NOMO-1 treated with dmso at 0.1 percent for 144 hours (cell line): ENCODE data around the gene ZNRF2.

Experiments used
- DNase-seq: peaks from one replicate; lab custom pipeline; 2025; ENCODE audit not compliant: unreplicated experiment; lab: John Stamatoyannopoulos, UW

ZNRF2 gene

GRCh38 chr7:30320392-30320791, 36.0 kb downstream of the ZNRF2 start:
- no peak for DNase-seq

- no peak for DNase-seq
Observed at GRCh38 chr7:30321089-30321881, 36.9 kb downstream of the ZNRF2 start.

GRCh38 chr7:30321882-30322192, 37.4 kb downstream of the ZNRF2 start:
- DNase-seq = peak; percentile 53

- peak; percentile 23 for DNase-seq
Observed at GRCh38 chr7:30322271-30323005, 38.0 kb downstream of the ZNRF2 start.

GRCh38 chr7:30323006-30323355, 38.6 kb downstream of the ZNRF2 start:
- DNase-seq = no peak

- no peak for DNase-seq
Observed at GRCh38 chr7:30327813-30328212, 43.4 kb downstream of the ZNRF2 start.

GRCh38 chr7:30328381-30328780, 44.0 kb downstream of the ZNRF2 start:
- no peak for DNase-seq

GRCh38 chr7:30329716-30330115, 45.3 kb downstream of the ZNRF2 start:
- DNase-seq = no peak

GRCh38 chr7:30330134-30331111, 46.0 kb downstream of the ZNRF2 start:
- peak; percentile 67 for DNase-seq

- no peak for DNase-seq
Observed at GRCh38 chr7:30331338-30331737, 46.9 kb downstream of the ZNRF2 start.

- DNase-seq = no peak
Observed at GRCh38 chr7:30332549-30332948, 48.2 kb downstream of the ZNRF2 start.

GRCh38 chr7:30335763-30336487, 51.5 kb downstream of the ZNRF2 start:
- DNase-seq = no peak

GRCh38 chr7:30344513-30344912, 60.1 kb downstream of the ZNRF2 start:
- DNase-seq = no peak

- DNase-seq = no peak
Observed at GRCh38 chr7:30347226-30348082, 63.1 kb downstream of the ZNRF2 start.

GRCh38 chr7:30348083-30348560, 63.7 kb downstream of the ZNRF2 start:
- peak; percentile 55 for DNase-seq

GRCh38 chr7:30349170-30349569, 64.8 kb downstream of the ZNRF2 start:
- DNase-seq = no peak

GRCh38 chr7:30349816-30350215, 65.4 kb downstream of the ZNRF2 start:
- DNase-seq = no peak

- peak; percentile 22 for DNase-seq
Observed at GRCh38 chr7:30351286-30351685, 66.9 kb downstream of the ZNRF2 start.

GRCh38 chr7:30351724-30352123, 67.3 kb downstream of the ZNRF2 start:
- DNase-seq = no peak

- no peak for DNase-seq
Observed at GRCh38 chr7:30352169-30352568, 67.8 kb downstream of the ZNRF2 start.
